Inflammatory macrophage (primary cell): ENCODE results near the gene SIGLEC9.

ENCODE experiments used
- DNase-seq, 2 donors: peaks; one replicate each; pipeline ENCODE4 v3.0.0-alpha.2; 2020 to 2022

The SIGLEC9 gene

DNA sequence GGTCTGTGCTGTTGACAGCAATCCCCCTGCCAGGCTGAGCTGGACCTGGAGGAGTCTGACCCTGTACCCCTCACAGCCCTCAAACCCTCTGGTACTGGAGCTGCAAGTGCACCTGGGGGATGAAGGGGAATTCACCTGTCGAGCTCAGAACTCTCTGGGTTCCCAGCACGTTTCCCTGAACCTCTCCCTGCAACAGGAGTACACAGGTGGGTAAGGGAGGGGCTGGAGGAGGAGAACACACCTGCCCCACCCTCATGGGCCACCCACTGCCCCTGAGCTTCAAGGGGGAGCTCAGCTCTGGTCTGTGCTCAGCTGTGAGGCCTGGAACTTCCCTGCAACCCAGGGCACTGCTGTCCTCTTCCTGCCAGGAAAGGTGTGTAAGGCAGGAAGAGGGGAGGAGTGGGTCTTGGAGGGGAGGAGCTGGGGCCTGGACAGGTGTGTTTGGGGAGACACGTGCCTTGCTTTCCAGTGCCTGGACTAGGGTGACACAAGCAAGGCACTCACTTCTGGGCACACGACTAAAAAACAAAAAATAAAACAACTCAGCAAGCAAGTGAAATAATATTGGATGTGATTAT, 21.3 kb downstream of the SIGLEC9 start:
- DNase-seq = no peak

DNA sequence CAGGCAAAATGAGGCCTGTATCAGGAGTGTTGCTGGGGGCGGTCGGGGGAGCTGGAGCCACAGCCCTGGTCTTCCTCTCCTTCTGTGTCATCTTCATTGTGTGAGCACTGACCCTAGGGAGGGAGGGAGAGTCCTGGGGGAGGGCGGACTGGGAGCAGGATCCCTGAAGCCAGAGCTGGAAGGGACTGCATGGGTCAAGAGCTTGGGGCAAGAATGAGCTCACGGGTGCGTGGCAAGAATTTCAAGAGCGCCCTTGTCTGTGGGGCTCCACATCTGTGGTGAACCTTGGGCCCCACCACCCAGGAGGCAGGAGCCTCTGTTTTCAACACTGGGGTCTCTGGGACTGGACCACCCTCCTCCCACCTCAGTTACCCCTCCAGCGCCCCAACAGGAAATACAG, 22.0 kb downstream of the SIGLEC9 start:
- no peak for DNase-seq

DNA sequence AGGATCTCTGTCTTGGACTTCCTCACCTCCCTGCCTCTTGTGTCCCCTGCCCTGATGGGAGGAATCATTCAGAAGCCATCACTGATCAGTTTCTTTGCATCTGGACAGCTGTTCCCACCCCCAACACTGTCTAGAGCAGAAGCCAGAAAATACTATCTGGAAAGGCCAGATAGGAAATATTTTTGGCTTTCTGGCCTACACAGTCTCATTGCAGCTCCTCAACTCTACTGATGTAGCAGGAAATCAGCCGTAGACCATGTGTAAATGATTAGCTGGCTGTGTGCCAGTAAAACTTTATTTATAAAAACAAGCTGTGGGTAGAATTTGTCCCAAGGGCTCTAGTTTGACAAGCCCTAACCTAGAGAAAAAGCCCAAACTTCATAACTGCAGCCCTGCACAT, 23.0 kb downstream of the SIGLEC9 start:
- no peak for DNase-seq

DNA sequence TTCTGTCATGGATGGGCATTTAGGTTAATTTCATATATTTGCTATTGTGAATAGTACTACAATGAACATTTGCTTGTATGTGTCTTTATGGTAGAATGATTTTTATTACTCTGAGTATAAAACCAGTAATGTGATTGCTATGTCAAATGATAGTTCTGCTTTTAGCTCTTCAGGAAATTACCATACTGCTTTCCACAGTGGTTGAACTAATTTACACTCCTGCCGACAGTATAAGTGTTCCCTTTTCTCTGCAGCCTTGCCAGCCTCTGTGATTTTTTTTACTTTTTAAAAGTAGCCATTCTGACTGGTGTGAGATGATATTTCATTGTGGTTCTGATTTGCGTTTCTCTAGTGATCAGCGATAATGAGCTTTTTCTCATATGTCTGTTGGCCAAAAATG, 23.9 kb downstream of the SIGLEC9 start:
- peak; percentile 52 to 74 for DNase-seq

DNA sequence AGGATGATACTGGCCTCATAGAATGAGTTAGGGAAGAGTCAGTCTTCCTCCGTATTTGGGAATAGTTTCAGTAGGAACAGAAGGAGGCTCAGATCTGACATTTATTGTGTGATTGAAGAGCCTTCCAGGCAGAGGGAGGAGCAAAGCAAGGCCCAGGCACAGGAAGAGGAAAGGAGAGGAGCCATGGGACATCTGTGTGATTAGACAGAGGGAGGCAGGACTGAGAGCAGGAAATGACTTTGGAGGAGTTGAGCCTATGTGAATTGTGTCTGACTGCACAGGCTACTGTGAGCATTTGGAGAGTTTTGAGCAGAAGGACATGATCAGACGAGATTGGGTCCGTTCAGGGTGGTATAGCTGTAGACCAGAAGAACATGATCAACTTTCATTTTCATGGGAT, 25.9 kb downstream of the SIGLEC9 start:
- DNase-seq = no peak

DNA sequence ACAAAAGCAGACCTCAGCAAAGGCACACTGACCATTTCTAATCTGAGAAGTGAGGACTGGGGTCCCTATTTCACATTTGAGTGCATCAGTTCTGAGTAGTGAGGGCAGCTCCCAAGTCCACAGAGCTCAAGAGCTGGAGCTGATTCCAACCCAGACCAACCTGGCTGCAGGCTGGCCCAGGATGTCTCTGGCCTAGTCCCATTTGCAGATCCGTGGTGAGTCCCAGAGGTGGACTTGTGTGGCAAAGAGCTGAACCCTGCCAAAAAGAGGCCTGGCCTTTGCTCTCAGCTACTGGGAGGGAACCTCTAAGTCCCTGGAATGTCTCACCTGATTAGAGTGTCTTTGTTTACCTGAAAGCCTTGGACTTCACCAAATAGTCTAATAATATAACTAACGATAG, 32.0 kb downstream of the SIGLEC9 start:
- DNase-seq = no peak

GRCh38 chr19:51157265-51157664, 32.6 kb downstream of the SIGLEC9 start:
- no peak for DNase-seq

DNA sequence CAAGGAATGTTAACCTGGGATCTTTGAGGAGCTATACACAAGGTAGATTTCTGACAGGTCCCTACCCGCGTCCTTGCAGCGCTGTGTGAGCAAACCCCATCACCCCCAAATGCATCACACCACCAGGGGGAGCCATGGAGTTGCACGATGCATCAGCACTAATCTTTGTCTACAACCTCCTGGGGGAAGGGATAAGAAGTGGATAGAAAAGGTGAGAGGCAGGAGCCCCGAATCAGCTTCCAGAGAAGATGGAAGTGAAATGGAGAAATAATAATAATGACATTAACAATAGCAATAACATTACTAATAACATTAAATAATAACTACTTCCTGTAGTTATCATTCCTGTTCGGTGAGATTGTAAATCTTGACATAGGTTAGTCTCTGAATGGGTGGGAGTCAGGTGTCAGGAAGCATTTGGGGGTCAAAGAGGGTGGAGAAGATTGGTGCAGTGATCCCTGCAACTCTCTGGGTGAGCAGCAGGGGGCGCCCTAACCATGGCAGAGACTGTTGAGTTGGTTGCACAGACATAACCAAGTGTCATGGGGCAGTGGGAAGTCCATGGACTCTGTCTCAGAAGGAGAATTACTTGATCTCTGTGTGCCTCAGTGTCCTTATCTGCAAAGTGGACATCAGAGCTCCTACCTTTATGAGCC, 33.9 kb downstream of the SIGLEC9 start:
- peak; percentile 80 to 81 for DNase-seq

- DNase-seq = no peak
Observed at GRCh38 chr19:51159656-51160055, 35.0 kb downstream of the SIGLEC9 start.

DNA sequence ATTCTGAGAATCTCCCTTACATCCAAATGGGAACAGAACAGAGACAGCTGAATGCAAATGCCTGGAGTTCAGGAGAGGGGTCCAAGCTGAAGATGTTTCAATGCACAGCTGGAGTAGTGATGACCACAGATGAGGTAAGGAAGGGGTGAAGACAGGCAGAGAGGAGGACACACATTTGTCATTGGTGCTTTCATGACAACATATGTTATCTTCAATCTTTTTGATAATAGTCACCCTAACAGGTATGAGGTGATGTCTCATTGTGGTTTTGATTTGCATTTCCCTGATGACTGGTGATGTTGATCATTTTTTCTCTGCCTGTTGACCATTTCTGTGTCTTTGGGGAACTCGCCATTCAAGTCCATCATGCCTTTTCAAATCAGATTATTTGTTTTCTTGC, 36.6 kb downstream of the SIGLEC9 start:
- DNase-seq = no peak

DNA sequence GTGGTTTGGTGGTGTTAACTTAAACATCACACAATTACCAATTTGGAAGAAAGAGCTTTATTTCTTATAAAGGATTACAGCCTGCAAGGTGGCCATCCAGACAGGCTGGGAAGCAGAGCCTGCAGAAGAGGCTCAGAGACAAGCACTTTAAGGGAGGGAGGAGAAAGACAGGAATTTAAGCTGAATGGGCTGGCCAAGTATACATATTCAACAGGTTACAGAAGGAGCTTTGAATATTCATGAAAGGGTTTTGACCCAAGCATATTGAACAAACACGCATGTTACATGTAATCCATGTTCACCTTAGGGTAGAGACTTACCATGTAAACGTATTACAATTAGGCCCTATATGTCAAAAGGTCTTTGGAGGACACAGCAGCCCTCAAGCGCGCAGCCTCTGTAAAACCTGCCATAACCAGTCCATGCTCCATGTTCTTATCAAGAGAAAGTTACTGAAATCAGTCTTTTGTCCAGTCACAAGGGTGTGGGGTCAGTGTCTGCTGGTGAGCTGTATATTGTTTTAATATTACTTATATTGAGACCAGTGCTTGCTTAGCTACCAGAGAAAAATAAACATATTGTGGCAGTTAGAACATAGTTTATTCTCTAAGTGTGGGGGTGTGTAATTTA, 37.3 kb downstream of the SIGLEC9 start:
- no peak for DNase-seq

GRCh38 chr19:51163257-51163656, 38.6 kb downstream of the SIGLEC9 start:
- DNase-seq = no peak

- no peak for DNase-seq
Observed at GRCh38 chr19:51164215-51164614, 39.5 kb downstream of the SIGLEC9 start.

GRCh38 chr19:51166846-51167490, 42.3 kb downstream of the SIGLEC9 start:
- peak; percentile 83 to 91 for DNase-seq

GRCh38 chr19:51168564-51169282, 44.0 kb downstream of the SIGLEC9 start:
- no peak for DNase-seq

GRCh38 chr19:51169283-51169918, 44.7 kb downstream of the SIGLEC9 start:
- DNase-seq = peak; percentile 72 to 80

DNA sequence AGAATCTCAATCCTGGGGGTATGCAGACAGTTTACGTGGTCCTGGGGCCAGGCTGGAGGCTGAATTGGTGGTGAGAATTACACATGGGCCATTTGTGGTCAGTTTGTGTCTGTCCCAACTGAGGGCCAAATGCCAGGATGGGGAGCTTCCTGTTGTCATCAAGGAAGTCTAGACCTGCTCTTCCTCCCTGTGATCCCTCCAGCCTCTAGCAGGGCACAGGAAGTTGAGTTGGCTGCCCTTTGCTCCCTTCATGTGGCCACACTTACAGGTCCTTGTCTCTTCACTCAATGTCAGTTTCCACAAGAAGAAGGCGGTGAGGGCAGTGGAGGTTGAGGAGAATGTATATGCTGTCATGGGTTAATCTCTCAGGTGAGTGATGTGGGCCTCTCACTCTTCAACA, 47.5 kb downstream of the SIGLEC9 start:
- DNase-seq = peak in 1 of 2 donors; percentile 11

DNA sequence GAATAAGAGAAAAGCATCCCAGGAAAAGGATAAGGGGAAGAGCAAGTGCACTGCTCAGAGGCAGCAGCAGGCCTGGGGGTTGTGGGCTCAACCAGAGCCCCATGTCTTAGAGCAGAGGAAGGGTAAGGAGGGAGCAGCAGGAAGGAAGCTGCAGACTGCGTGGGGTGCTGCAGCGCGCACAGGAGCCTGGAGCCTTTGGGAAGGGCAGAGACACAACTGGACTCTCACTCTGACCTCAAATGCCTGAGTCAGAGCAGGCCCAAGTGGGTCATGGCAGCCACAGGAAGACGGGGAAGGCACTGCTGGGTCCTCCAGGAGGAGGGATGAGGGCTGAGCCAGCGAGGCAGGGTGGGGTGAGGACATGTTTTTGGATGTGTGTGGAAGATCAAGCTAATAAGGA, 49.0 kb downstream of the SIGLEC9 start:
- DNase-seq = peak; percentile 9 to 25

DNA sequence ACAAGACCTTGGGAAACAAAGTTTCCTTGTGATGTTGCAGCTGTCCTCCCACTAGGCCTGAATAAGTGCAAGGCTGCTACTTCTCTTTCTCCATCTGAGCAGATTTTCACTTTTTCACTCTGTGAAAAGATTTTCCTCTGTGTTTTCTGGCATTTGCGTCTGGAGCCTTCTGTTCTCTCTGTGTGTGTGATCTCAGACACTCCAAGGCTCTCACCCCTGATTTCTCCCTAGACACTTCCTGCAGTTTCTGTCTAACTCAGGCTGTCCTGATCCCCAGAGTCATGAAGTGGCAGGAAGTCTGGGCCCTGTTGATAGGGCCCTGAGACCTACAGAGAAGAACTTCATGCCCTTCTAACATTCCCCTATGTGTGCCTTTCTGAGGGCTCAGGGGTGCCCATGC, 54.5 kb downstream of the SIGLEC9 start:
- DNase-seq = peak; percentile 14 to 45
